Measurements from ENCODE around the gene UQCR11.

GRCh38 chr19:1646149-1646548 lies 40.9 kb upstream of the UQCR11 start:
- TF ChIP-seq POLR2AphosphoS5 (IDR thresholded peaks at IDR 0.05) = no peak
- TF ChIP-seq CTCF (IDR thresholded peaks at IDR 0.05) = no peak

Measured in stomach (tissue), 4 donors.